KOPT-K1 (cell line): ENCODE results near the gene PPP1R7.

ENCODE experiments used
- H3K27ac ChIP-seq: fragments of 200-600 bp; sonication (generic); 2 replicates; pipeline ENCODE4 v1.5.1; 2016; ENCODE audit warnings: antibody characterized with exemption, mild to moderate bottlenecking, low read depth, low read length; ENCODE audit not compliant: poor library complexity, severe bottlenecking
- H3K36me3 ChIP-seq: fragments of 200-600 bp; sonication (generic); 2 replicates; pipeline ENCODE4 v1.5.1; 2017; ENCODE audit warnings: antibody characterized with exemption, mild to moderate bottlenecking, low read length, moderate library complexity; ENCODE audit not compliant: insufficient read depth
- H3K9me3 ChIP-seq: fragments of 200-600 bp; sonication (generic); 2 replicates; pipeline ENCODE4 v1.5.1; 2017; ENCODE audit warnings: antibody characterized with exemption, low read length, mild to moderate bottlenecking; ENCODE audit not compliant: insufficient read depth, poor library complexity, severe bottlenecking

PPP1R7 gene

GRCh38 chr2:241159116-241159515 lies 8.8 kb downstream of the PPP1R7 start:
- Histone ChIP-seq H3K9me3 (no peaks in the 10 kb centered on the region), H3K36me3 (peaks cover 82% of the 10 kb centered on the region)

GRCh38 chr2:241160318-241160717 lies 10.1 kb downstream of the PPP1R7 start:
- peaks cover 84% of the 10 kb centered on the region for H3K36me3 ChIP-seq
- H3K27ac ChIP-seq, result no peak overlapping the region
- no peaks in the 10 kb centered on the region for H3K9me3 ChIP-seq

More at GRCh38 chr2:241159116-241159515, 8.8 kb downstream of the PPP1R7 start:
- no peak overlapping the region for H3K27ac ChIP-seq

GRCh38 chr2:241161646-241162281 lies 11.5 kb downstream of the PPP1R7 start:
- Histone ChIP-seq H3K36me3 (peaks cover 90% of the 10 kb centered on the region), H3K27ac (no peak overlapping the region), H3K9me3 (no peaks in the 10 kb centered on the region)

GRCh38 chr2:241163601-241164118 lies 13.4 kb downstream of the PPP1R7 start:
- peaks cover 90% of the 10 kb centered on the region for H3K36me3 ChIP-seq
- H3K9me3 ChIP-seq, result no peaks in the 10 kb centered on the region
- no peak overlapping the region for H3K27ac ChIP-seq

GRCh38 chr2:241168366-241168765 lies 18.1 kb downstream of the PPP1R7 start:
- Histone ChIP-seq H3K27ac (no peak overlapping the region), H3K36me3 (peaks cover 91% of the 10 kb centered on the region), H3K9me3 (peaks cover 19% of the 10 kb centered on the region)

- peaks cover 86% of the 10 kb centered on the region for H3K36me3 ChIP-seq
- H3K9me3 ChIP-seq, result peaks cover 19% of the 10 kb centered on the region
- no peak overlapping the region for H3K27ac ChIP-seq
Measured at GRCh38 chr2:241173557-241173956, 23.3 kb downstream of the PPP1R7 start.

- Histone ChIP-seq H3K27ac (no peak overlapping the region), H3K36me3 (peaks cover 82% of the 10 kb centered on the region), H3K9me3 (no peaks in the 10 kb centered on the region)
Measured at GRCh38 chr2:241177526-241178334, 27.5 kb downstream of the PPP1R7 start.

- H3K36me3 ChIP-seq, result peaks cover 85% of the 10 kb centered on the region
- no peak overlapping the region for H3K27ac ChIP-seq
- H3K9me3 ChIP-seq, result no peaks in the 10 kb centered on the region
Measured at GRCh38 chr2:241178961-241179360, 28.7 kb downstream of the PPP1R7 start.

- peaks cover 79% of the 10 kb centered on the region for H3K36me3 ChIP-seq
- H3K27ac ChIP-seq, result no peak overlapping the region
- no peaks in the 10 kb centered on the region for H3K9me3 ChIP-seq
Measured at GRCh38 chr2:241179899-241180298, 29.6 kb downstream of the PPP1R7 start.

- Histone ChIP-seq H3K36me3 (peaks cover 73% of the 10 kb centered on the region), H3K9me3 (no peaks in the 10 kb centered on the region), H3K27ac (no peak overlapping the region)
Measured at GRCh38 chr2:241180495-241180894, 30.2 kb downstream of the PPP1R7 start.

GRCh38 chr2:241182126-241182525 lies 31.9 kb downstream of the PPP1R7 start:
- peaks cover 58% of the 10 kb centered on the region for H3K36me3 ChIP-seq
- H3K9me3 ChIP-seq, result no peaks in the 10 kb centered on the region
- H3K27ac ChIP-seq, result no peak overlapping the region

- no peaks in the 10 kb centered on the region for H3K9me3 ChIP-seq
- H3K36me3 ChIP-seq, result peaks cover 55% of the 10 kb centered on the region
- no peak overlapping the region for H3K27ac ChIP-seq
Measured at GRCh38 chr2:241182531-241183133, 32.4 kb downstream of the PPP1R7 start.

GRCh38 chr2:241183221-241183620 lies 33.0 kb downstream of the PPP1R7 start:
- Histone ChIP-seq H3K36me3 (peaks cover 49% of the 10 kb centered on the region), H3K9me3 (no peaks in the 10 kb centered on the region), H3K27ac (no peak overlapping the region)

GRCh38 chr2:241184901-241185300 lies 34.6 kb downstream of the PPP1R7 start:
- Histone ChIP-seq H3K9me3 (no peaks in the 10 kb centered on the region), H3K27ac (no peak overlapping the region), H3K36me3 (peaks cover 36% of the 10 kb centered on the region)

GRCh38 chr2:241185961-241186360 lies 35.7 kb downstream of the PPP1R7 start:
- no peaks in the 10 kb centered on the region for H3K9me3 ChIP-seq
- H3K36me3 ChIP-seq, result peaks cover 27% of the 10 kb centered on the region
- H3K27ac ChIP-seq, result no peak overlapping the region
